OCI-LY3 (cell line): ENCODE results near the gene ZBTB43.

Source experiments
- H2AFZ ChIP-seq: fragments of 200-600, 300-600 bp; shearing (Covaris generic); 2 replicates; pipeline ENCODE4 v1.6.0; 2014; ENCODE audit warnings: antibody characterized with exemption, low read depth, low read length
- H3K27ac ChIP-seq: fragments of 200-600, 300-600 bp; sonication (generic); 2 replicates; pipeline ENCODE4 v1.5.1; 2014; ENCODE audit warnings: mild to moderate bottlenecking, low read length, moderate library complexity, mixed read lengths
- H3K27me3 ChIP-seq: fragments of 200-600, 300-600 bp; sonication (generic); 2 replicates; pipeline ENCODE4 v1.6.1; 2014; ENCODE audit warnings: low read depth, low read length, mixed read lengths
- H3K36me3 ChIP-seq: fragments of 200-600, 300-600 bp; sonication (generic); replicated peaks from 2 replicates; pipeline ENCODE3; 2014; ENCODE audit warnings: low read depth, low read length, mixed read lengths
- H3K4me1 ChIP-seq: fragments of 300-600, 200-600 bp; sonication (generic); 2 replicates; pipeline ENCODE4 v1.6.1; 2014; ENCODE audit warnings: low read length, mixed read lengths
- H3K4me2 ChIP-seq: fragments of 200-600, 300-600 bp; sonication (generic); 2 replicates; pipeline ENCODE4 v1.6.1; 2014; ENCODE audit warnings: low read length, mixed read lengths
- H3K4me3 ChIP-seq: fragments of 300-600, 200-600 bp; sonication (generic); 2 replicates; pipeline ENCODE4 v1.5.1; 2014; ENCODE audit warnings: antibody characterized with exemption, mild to moderate bottlenecking, low read length, moderate library complexity
- H3K79me2 ChIP-seq: fragments of 300-600, 200-600 bp; shearing (Covaris generic); 2 replicates; pipeline ENCODE4 v1.6.1; 2014; ENCODE audit warnings: mild to moderate bottlenecking, low read length, mixed read lengths
- H3K9ac ChIP-seq: fragments of 300-600, 200-600 bp; shearing (Covaris generic); 2 replicates; pipeline ENCODE4 v1.6.0; 2014; ENCODE audit warnings: mild to moderate bottlenecking, low read length, moderate library complexity
- H3K9me3 ChIP-seq: fragments of 200-600, 300-600 bp; shearing (Covaris generic); 2 replicates; pipeline ENCODE4 v1.6.1; 2014; ENCODE audit warnings: low read length, mixed read lengths; ENCODE audit not compliant: insufficient read depth
- H4K20me1 ChIP-seq: fragments of 200-600, 300-600 bp; sonication (generic); 2 replicates; pipeline ENCODE4 v1.6.1; 2016; ENCODE audit warnings: low read length, mixed read lengths; ENCODE audit not compliant: insufficient read depth
- CTCF ChIP-seq: fragments of 200-600, 300-600 bp; sonication (generic); IDR thresholded peaks from 2 replicates; pipeline ENCODE4 v1.5.1; 2014; ENCODE audit warnings: antibody characterized with exemption, low read length, low read depth
- EZH2phosphoT487 ChIP-seq: fragments of 200-600 bp; shearing (Covaris generic); IDR thresholded peaks from 2 replicates; pipeline ENCODE4 v1.6.1; 2018; ENCODE audit warnings: antibody characterized with exemption, mixed run types, low read depth

Gene ZBTB43

GRCh38 chr9:126872516-126872915, 67.7 kb downstream of the ZBTB43 start:
- Histone ChIP-seq H3K79me2 (peaks cover 24% of the 10 kb centered on the region), H3K9ac (peak overlapping the region; percentile 40; the same call in 1 of the 2 replicates), H3K4me2 (peak overlapping the region; percentile 87), H3K27ac (peak overlapping the region; percentile 84), H2AFZ (no peak overlapping the region; the same call in 1 of the 2 replicates), H3K36me3 (peaks cover 2% of the 10 kb centered on the region), H3K9me3 (no peaks in the 10 kb centered on the region), H4K20me1 (peaks cover 6% of the 10 kb centered on the region), H3K4me1 (peaks cover 18% of the 10 kb centered on the region), H3K27me3 (no peaks in the 10 kb centered on the region), H3K4me3 (peak overlapping the region; percentile 56)
- TF ChIP-seq EZH2phosphoT487 (no peak), CTCF (no peak)

- Histone ChIP-seq H3K4me3 (no peak overlapping the region), H3K4me2 (no peak overlapping the region), H3K27me3 (no peaks in the 10 kb centered on the region), H2AFZ (no peak overlapping the region), H3K9me3 (no peaks in the 10 kb centered on the region), H3K79me2 (peaks cover 15% of the 10 kb centered on the region), H3K4me1 (peaks cover 18% of the 10 kb centered on the region), H3K36me3 (peaks cover 5% of the 10 kb centered on the region), H4K20me1 (peaks cover 6% of the 10 kb centered on the region), H3K9ac (no peak overlapping the region), H3K27ac (no peak overlapping the region)
- TF ChIP-seq CTCF (no peak), EZH2phosphoT487 (no peak)
Measured at GRCh38 chr9:126874546-126875314, 69.9 kb downstream of the ZBTB43 start.

- H3K4me2 ChIP-seq: no peak overlapping the region
- no peaks in the 10 kb centered on the region for H3K9me3 ChIP-seq
- H3K27me3 ChIP-seq: no peaks in the 10 kb centered on the region
- peaks cover 16% of the 10 kb centered on the region for H3K36me3 ChIP-seq
- peaks cover 15% of the 10 kb centered on the region for H3K79me2 ChIP-seq
- no peak overlapping the region for H3K4me3 ChIP-seq
- TF ChIP-seq EZH2phosphoT487 (no peak), CTCF (no peak)
- no peak overlapping the region for H3K9ac ChIP-seq
- peaks cover 18% of the 10 kb centered on the region for H3K4me1 ChIP-seq
- peaks cover 6% of the 10 kb centered on the region for H4K20me1 ChIP-seq
- H2AFZ ChIP-seq: no peak overlapping the region
- H3K27ac ChIP-seq: no peak overlapping the region
Measured at GRCh38 chr9:126875756-126876510, 71.1 kb downstream of the ZBTB43 start.

GRCh38 chr9:126876531-126876930, 71.7 kb downstream of the ZBTB43 start:
- TF ChIP-seq CTCF (no peak), EZH2phosphoT487 (no peak)
- no peak overlapping the region for H3K9ac ChIP-seq
- H3K27ac ChIP-seq: no peak overlapping the region
- H2AFZ ChIP-seq: no peak overlapping the region
- no peaks in the 10 kb centered on the region for H3K27me3 ChIP-seq
- H3K79me2 ChIP-seq: peaks cover 15% of the 10 kb centered on the region
- H3K4me2 ChIP-seq: no peak overlapping the region
- no peak overlapping the region for H3K4me3 ChIP-seq
- no peaks in the 10 kb centered on the region for H3K9me3 ChIP-seq
- H3K4me1 ChIP-seq: peaks cover 18% of the 10 kb centered on the region
- peaks cover 18% of the 10 kb centered on the region for H3K36me3 ChIP-seq
- peaks cover 6% of the 10 kb centered on the region for H4K20me1 ChIP-seq
